HG02763 (cell line): ENCODE results near the gene UTS2R.
"Not testable (repeated sequence)": the region's sequence is repeated elsewhere in the genome, so short reads cannot be mapped to it uniquely, and the experiment has no call there.

Experiments
- ATAC-seq: cut with Tn5 transposase; IDR thresholded peaks from one replicate; pipeline ENCODE4 v1.9.1; 2021; ENCODE audit warnings: mild to moderate bottlenecking, moderate library complexity; ENCODE audit not compliant: unreplicated experiment

UTS2R gene

GRCh38 chr17:82333279-82334171, 38.0 kb upstream of the UTS2R start, which contains the start of gene SECTM1:
Gene SECTM1 (minus strand): TSS chr17:82333766. CDS start chr17:82327240, 6,526 bp downstream.
- ATAC-seq: no peak

GRCh38 chr17:82334204-82334621, 37.4 kb upstream of the UTS2R start:
- no peak for ATAC-seq

GRCh38 chr17:82334622-82335394, 36.8 kb upstream of the UTS2R start:
- ATAC-seq: no peak

- ATAC-seq: no peak
Observed at GRCh38 chr17:82338858-82339633, 32.5 kb upstream of the UTS2R start.

GRCh38 chr17:82339634-82340580, 31.7 kb upstream of the UTS2R start:
- ATAC-seq: no peak

GRCh38 chr17:82342361-82343079, 29.0 kb upstream of the UTS2R start:
- ATAC-seq: no peak

GRCh38 chr17:82343560-82343959, 28.0 kb upstream of the UTS2R start:
- no peak for ATAC-seq

- ATAC-seq: no peak
Observed at GRCh38 chr17:82344175-82344907, 27.2 kb upstream of the UTS2R start.

GRCh38 chr17:82345151-82345976, 26.2 kb upstream of the UTS2R start:
- ATAC-seq: no peak

- ATAC-seq: no peak
Observed at GRCh38 chr17:82346342-82347300, 24.9 kb upstream of the UTS2R start.

GRCh38 chr17:82347994-82348393, 23.6 kb upstream of the UTS2R start:
- ATAC-seq: not testable (repeated sequence)

- no peak for ATAC-seq
Observed at GRCh38 chr17:82348434-82348833, 23.1 kb upstream of the UTS2R start.

- no peak for ATAC-seq
Observed at GRCh38 chr17:82348866-82349265, 22.7 kb upstream of the UTS2R start.

GRCh38 chr17:82349287-82349701, 22.3 kb upstream of the UTS2R start:
- no peak for ATAC-seq

- no peak for ATAC-seq
Observed at GRCh38 chr17:82350182-82351030, 21.2 kb upstream of the UTS2R start.

GRCh38 chr17:82351254-82351712, 20.3 kb upstream of the UTS2R start:
- ATAC-seq: peak; percentile 38
